Stimulated activated naive CD8-positive, alpha-beta T cell treated with anti-CD3 and anti-CD28 coated beads, Interleukin-15, Interleukin-2, amounts not matched to agents 100 ng/mL and 50 ng/mL, for 24 hours (primary cell): ENCODE measurements around the gene RTN3.
"Not testable (repeated sequence)": the region's sequence is repeated elsewhere in the genome, so short reads cannot be mapped to it uniquely, and the experiment has no call there.

ENCODE experiments used
- H3K27ac Mint-ChIP-seq: one replicate; pipeline ENCODE4 v1.8.0; 2021; ENCODE audit warnings: mild to moderate bottlenecking, mixed read lengths
- H3K27me3 Mint-ChIP-seq: one replicate; pipeline ENCODE4 v1.8.0; 2021; ENCODE audit warnings: mixed read lengths
- H3K36me3 Mint-ChIP-seq: one replicate; pipeline ENCODE4 v1.8.0; 2021; ENCODE audit warnings: low read depth, mixed read lengths
- H3K4me1 Mint-ChIP-seq: one replicate; pipeline ENCODE4 v1.8.0; 2021; ENCODE audit warnings: low read depth, mixed read lengths
- H3K4me3 Mint-ChIP-seq: one replicate; pipeline ENCODE4 v1.8.0; 2021; ENCODE audit warnings: mild to moderate bottlenecking, mixed read lengths
- H3K9me3 Mint-ChIP-seq: one replicate; pipeline ENCODE4 v1.8.0; 2021; ENCODE audit warnings: mixed read lengths

RTN3 gene

GRCh38 chr11:63681321-63682065, at the start of gene RTN3:
TSS of gene RTN3 (plus strand) at chr11:63681500. CDS start at chr11:63681637, 137 bp downstream.
- Mint-ChIP-seq H3K4me3 (peak within 1 kb of the TSS; percentile 89), H3K36me3 (no peaks in the 10 kb centered on the region), H3K4me1 (peaks cover 32% of the 10 kb centered on the region), H3K27me3 (no peaks in the 10 kb centered on the region), H3K9me3 (no peaks in the 10 kb centered on the region), H3K27ac (peak within 1 kb of the TSS; percentile 78)

GRCh38 chr11:63635762-63636465, 45.4 kb upstream of the RTN3 start:
- Mint-ChIP-seq H3K4me3 (no peak overlapping the region), H3K36me3 (peaks cover 42% of the 10 kb centered on the region), H3K4me1 (peaks cover 14% of the 10 kb centered on the region), H3K9me3 (no peaks in the 10 kb centered on the region), H3K27me3 (no peaks in the 10 kb centered on the region), H3K27ac (no peak overlapping the region)

- not testable (repeated sequence) for H3K27me3 Mint-ChIP-seq, H3K9me3 Mint-ChIP-seq, H3K4me3 Mint-ChIP-seq, H3K27ac Mint-ChIP-seq, H3K4me1 Mint-ChIP-seq
- peaks cover 43% of the 10 kb centered on the region for H3K36me3 Mint-ChIP-seq
Measured at GRCh38 chr11:63638436-63638835, 42.9 kb upstream of the RTN3 start.

GRCh38 chr11:63639199-63639832, 42.0 kb upstream of the RTN3 start:
- Mint-ChIP-seq H3K36me3 (peaks cover 45% of the 10 kb centered on the region), H3K27ac (no peak overlapping the region), H3K9me3 (no peaks in the 10 kb centered on the region), H3K4me1 (no peaks in the 10 kb centered on the region), H3K27me3 (no peaks in the 10 kb centered on the region), H3K4me3 (no peak overlapping the region)

- H3K9me3 Mint-ChIP-seq, result no peaks in the 10 kb centered on the region
- no peaks in the 10 kb centered on the region for H3K4me1 Mint-ChIP-seq
- peaks cover 38% of the 10 kb centered on the region for H3K36me3 Mint-ChIP-seq
- no peak overlapping the region for H3K4me3 Mint-ChIP-seq
- peak overlapping the region; percentile 46 for H3K27ac Mint-ChIP-seq
- no peaks in the 10 kb centered on the region for H3K27me3 Mint-ChIP-seq
Measured at GRCh38 chr11:63641727-63642126, 39.6 kb upstream of the RTN3 start.

GRCh38 chr11:63643205-63643604, 38.1 kb upstream of the RTN3 start:
- Mint-ChIP-seq H3K27ac (no peak overlapping the region), H3K9me3 (no peaks in the 10 kb centered on the region), H3K36me3 (peaks cover 42% of the 10 kb centered on the region), H3K4me1 (no peaks in the 10 kb centered on the region), H3K4me3 (no peak overlapping the region), H3K27me3 (no peaks in the 10 kb centered on the region)

GRCh38 chr11:63652671-63653070, 28.6 kb upstream of the RTN3 start:
- Mint-ChIP-seq H3K36me3 (peaks cover 32% of the 10 kb centered on the region), H3K4me1 (peaks cover 4% of the 10 kb centered on the region), H3K4me3 (no peak overlapping the region), H3K9me3 (no peaks in the 10 kb centered on the region), H3K27ac (no peak overlapping the region), H3K27me3 (no peaks in the 10 kb centered on the region)

GRCh38 chr11:63660972-63661371, 20.3 kb upstream of the RTN3 start:
- H3K9me3 Mint-ChIP-seq, result no peaks in the 10 kb centered on the region
- H3K36me3 Mint-ChIP-seq, result peaks cover 10% of the 10 kb centered on the region
- no peak overlapping the region for H3K4me3 Mint-ChIP-seq
- no peaks in the 10 kb centered on the region for H3K27me3 Mint-ChIP-seq
- no peak overlapping the region for H3K27ac Mint-ChIP-seq
- H3K4me1 Mint-ChIP-seq, result peaks cover 24% of the 10 kb centered on the region

- Mint-ChIP-seq H3K9me3 (no peaks in the 10 kb centered on the region), H3K4me1 (peaks cover 50% of the 10 kb centered on the region), H3K4me3 (no peak overlapping the region), H3K27me3 (no peaks in the 10 kb centered on the region), H3K27ac (no peak overlapping the region), H3K36me3 (no peaks in the 10 kb centered on the region)
Measured at GRCh38 chr11:63663809-63664208, 17.5 kb upstream of the RTN3 start.

- Mint-ChIP-seq H3K9me3 (no peaks in the 10 kb centered on the region), H3K4me3 (no peak overlapping the region), H3K27ac (no peak overlapping the region), H3K27me3 (no peaks in the 10 kb centered on the region), H3K4me1 (peaks cover 59% of the 10 kb centered on the region), H3K36me3 (peaks cover 4% of the 10 kb centered on the region)
Measured at GRCh38 chr11:63666874-63667273, 14.4 kb upstream of the RTN3 start.

- H3K4me1 Mint-ChIP-seq, result peaks cover 62% of the 10 kb centered on the region
- H3K4me3 Mint-ChIP-seq, result peak overlapping the region; percentile 23
- H3K27me3 Mint-ChIP-seq, result no peaks in the 10 kb centered on the region
- peaks cover 4% of the 10 kb centered on the region for H3K36me3 Mint-ChIP-seq
- H3K9me3 Mint-ChIP-seq, result no peaks in the 10 kb centered on the region
- peak overlapping the region; percentile 62 for H3K27ac Mint-ChIP-seq
Measured at GRCh38 chr11:63667995-63668795, 13.1 kb upstream of the RTN3 start.

- Mint-ChIP-seq H3K9me3 (no peaks in the 10 kb centered on the region), H3K4me1 (peaks cover 56% of the 10 kb centered on the region), H3K36me3 (peaks cover 4% of the 10 kb centered on the region), H3K4me3 (peak overlapping the region; percentile 81), H3K27ac (peak overlapping the region; percentile 84), H3K27me3 (no peaks in the 10 kb centered on the region)
Measured at GRCh38 chr11:63670096-63670432, 11.2 kb upstream of the RTN3 start.

- Mint-ChIP-seq H3K27ac (peak overlapping the region; percentile 84), H3K27me3 (no peaks in the 10 kb centered on the region), H3K9me3 (no peaks in the 10 kb centered on the region), H3K4me3 (peak overlapping the region; percentile 81), H3K36me3 (peaks cover 4% of the 10 kb centered on the region), H3K4me1 (peaks cover 51% of the 10 kb centered on the region)
Measured at GRCh38 chr11:63670433-63671321, 10.6 kb upstream of the RTN3 start.
